Cardiac muscle cell (in vitro differentiated cells and primary cell): ENCODE measurements around the gene TTPAL. TPM values are rescaled to one million over a fixed set of nuclear protein-coding genes. Genes with fewer than 3 reads are reported as not detected.

Experiments
- DNase-seq, 2 donors: peaks; one replicate each; pipeline versions ENCODE4 v3.0.0 to v3.0.0-alpha.2; 2010 to 2017; ENCODE audit warnings: low read depth in 1 of 2, low spot score in 1 of 2
- H3K27ac ChIP-seq: fragments of 200-600 bp; sonication (generic); 2 replicates; pipeline ENCODE4 v1.5.1; 2016
- H3K27me3 ChIP-seq: fragments of 200-600 bp; sonication (generic); 2 replicates; pipeline ENCODE4 v1.6.0; 2016; ENCODE audit warnings: control low read depth
- H3K36me3 ChIP-seq: fragments of 200-600 bp; sonication (generic); 2 replicates; pipeline ENCODE4 v1.5.1; 2016; ENCODE audit warnings: control low read depth
- H3K4me1 ChIP-seq: fragments of 200-600 bp; sonication (generic); 2 replicates; pipeline ENCODE4 v1.8.1; 2017; ENCODE audit warnings: low read depth, mild to moderate bottlenecking, mixed run types
- H3K4me3 ChIP-seq: fragments of 200-600 bp; sonication (generic); 2 replicates; pipeline ENCODE4 v1.5.1; 2016; ENCODE audit warnings: mild to moderate bottlenecking
- H3K9me3 ChIP-seq: fragments of 200-600 bp; sonication (generic); 2 replicates; pipeline ENCODE4 v1.5.1; 2017; ENCODE audit warnings: low read depth, mild to moderate bottlenecking, control low read depth
- CTCF ChIP-seq: IDR thresholded peaks from 2 replicates; pipeline ENCODE4 v1.5.1; 2012; ENCODE audit warnings: low read depth, mild to moderate bottlenecking, low read length
- polyA plus RNA-seq: library from polyadenylated mRNA; unstranded; fragments of >200 nt; fragmentation: Nextera tagmentation; extraction: Ambion mirVana; gene quantifications from 2 replicates; pipeline ENCODE4 v1.2.1, GENCODE V29; 2016
- total RNA-seq: library from RNA; depleted of rRNA; stranded (reverse); fragments of >200 nt; gene quantifications from 2 replicates; pipeline ENCODE4 v1.2.3, GENCODE V29; 2016

Gene TTPAL
- total and polyA plus RNA-seq, 2 experiments from 2014 or later, result 6.1 to 9.8 TPM

- Histone ChIP-seq H3K36me3 (no peaks in the 10 kb centered on the region), H3K4me1 (no peaks in the 10 kb centered on the region), H3K27ac (no peak overlapping the region), H3K9me3 (no peaks in the 10 kb centered on the region), H3K4me3 (no peak overlapping the region), H3K27me3 (peaks cover 6% of the 10 kb centered on the region)
- TF ChIP-seq CTCF, result no peak
- no peak for DNase-seq
Measured at GRCh38 chr20:44428174-44429016, 47.3 kb upstream of the TTPAL start.

- TF ChIP-seq CTCF, result no peak
- no peaks in the 10 kb centered on the region for H3K9me3 ChIP-seq
- no peaks in the 10 kb centered on the region for H3K4me1 ChIP-seq
- H3K36me3 ChIP-seq, result no peaks in the 10 kb centered on the region
- H3K4me3 ChIP-seq, result no peak overlapping the region
- no peak for DNase-seq
- no peak overlapping the region for H3K27ac ChIP-seq
- H3K27me3 ChIP-seq, result peaks cover 3% of the 10 kb centered on the region
Measured at GRCh38 chr20:44429017-44429339, 46.7 kb upstream of the TTPAL start.

GRCh38 chr20:44429419-44430269, 46.0 kb upstream of the TTPAL start:
- Histone ChIP-seq H3K27me3 (peaks cover 3% of the 10 kb centered on the region), H3K36me3 (no peaks in the 10 kb centered on the region), H3K4me1 (no peaks in the 10 kb centered on the region), H3K4me3 (no peak overlapping the region), H3K27ac (no peak overlapping the region), H3K9me3 (no peaks in the 10 kb centered on the region)
- no peak for DNase-seq
- TF ChIP-seq CTCF, result no peak

- no peak for DNase-seq
Measured at GRCh38 chr20:44430270-44431065, 45.2 kb upstream of the TTPAL start.

More at GRCh38 chr20:44430270-44431065, 45.2 kb upstream of the TTPAL start:
- H3K27ac ChIP-seq, result no peak overlapping the region
- H3K4me3 ChIP-seq, result no peak overlapping the region
- no peaks in the 10 kb centered on the region for H3K4me1 ChIP-seq
- H3K36me3 ChIP-seq, result no peaks in the 10 kb centered on the region
- TF ChIP-seq CTCF, result no peak
- no peaks in the 10 kb centered on the region for H3K9me3 ChIP-seq
- peaks cover 3% of the 10 kb centered on the region for H3K27me3 ChIP-seq
